Activated T-helper 17 cell treated with anti-CD3 and anti-CD28 coated beads, Interleukin-2, amount 50 U/mL, for 72 hours (primary cell): Measurements from ENCODE around the gene PCSK5. TPM values are rescaled to one million over a fixed set of nuclear protein-coding genes. Genes with fewer than 3 reads are reported as not detected.

Experiments used
- ATAC-seq: fragments of 150-1000 bp; cut with Tn5 transposase; replicated peaks from 2 replicates; pipeline ENCODE4 v1.10.0; 2021; ENCODE audit warnings: mild to moderate bottlenecking, moderate library complexity
- H3K27ac Mint-ChIP-seq: one replicate; pipeline ENCODE4 v1.8.0; 2022; ENCODE audit warnings: mixed read lengths
- H3K27me3 Mint-ChIP-seq: one replicate; pipeline ENCODE4 v1.8.0; 2022; ENCODE audit warnings: mixed read lengths
- H3K36me3 Mint-ChIP-seq: one replicate; pipeline ENCODE4 v1.8.0; 2022; ENCODE audit warnings: low read depth, mild to moderate bottlenecking, mixed read lengths
- H3K4me1 Mint-ChIP-seq: one replicate; pipeline ENCODE4 v1.8.0; 2022; ENCODE audit warnings: mixed read lengths
- H3K4me3 Mint-ChIP-seq: one replicate; pipeline ENCODE4 v1.8.0; 2022; ENCODE audit warnings: mild to moderate bottlenecking, mixed read lengths
- H3K9me3 Mint-ChIP-seq: one replicate; pipeline ENCODE4 v1.8.0; 2022; ENCODE audit warnings: mixed read lengths
- total RNA-seq, 2 donors: library from RNA; stranded (reverse); gene quantifications; one replicate each; pipeline ENCODE4 v1.2.3, GENCODE V29; 2022

The PCSK5 gene
- total RNA-seq, 2 donors from 2014 or later, result 1.6 to 3.8 TPM

GRCh38 chr9:76162751-76163500, 272.5 kb downstream of the PCSK5 start:
- H3K27ac Mint-ChIP-seq, result no peak overlapping the region
- H3K4me1 Mint-ChIP-seq, result no peaks in the 10 kb centered on the region
- H3K4me3 Mint-ChIP-seq, result no peak overlapping the region
- no peaks in the 10 kb centered on the region for H3K27me3 Mint-ChIP-seq
- no peak for ATAC-seq
- peaks cover 37% of the 10 kb centered on the region for H3K36me3 Mint-ChIP-seq
- no peaks in the 10 kb centered on the region for H3K9me3 Mint-ChIP-seq

GRCh38 chr9:76166526-76166925, 276.1 kb downstream of the PCSK5 start:
- H3K27me3 Mint-ChIP-seq, result no peaks in the 10 kb centered on the region

GRCh38 chr9:76176171-76176570, 285.7 kb downstream of the PCSK5 start:
- no peak overlapping the region for H3K27ac Mint-ChIP-seq
- no peak overlapping the region for H3K4me3 Mint-ChIP-seq
- peaks cover 27% of the 10 kb centered on the region for H3K36me3 Mint-ChIP-seq
- no peaks in the 10 kb centered on the region for H3K9me3 Mint-ChIP-seq
- ATAC-seq, result no peak
- peaks cover 4% of the 10 kb centered on the region for H3K4me1 Mint-ChIP-seq
- H3K27me3 Mint-ChIP-seq, result no peaks in the 10 kb centered on the region

More at GRCh38 chr9:76166526-76166925, 276.1 kb downstream of the PCSK5 start:
- no peaks in the 10 kb centered on the region for H3K9me3 Mint-ChIP-seq
- no peaks in the 10 kb centered on the region for H3K4me1 Mint-ChIP-seq
- no peak for ATAC-seq
- no peak overlapping the region for H3K4me3 Mint-ChIP-seq
- H3K36me3 Mint-ChIP-seq, result peaks cover 37% of the 10 kb centered on the region
- H3K27ac Mint-ChIP-seq, result no peak overlapping the region

- H3K27me3 Mint-ChIP-seq, result no peaks in the 10 kb centered on the region
- peaks cover 9% of the 10 kb centered on the region for H3K4me1 Mint-ChIP-seq
- H3K4me3 Mint-ChIP-seq, result no peak overlapping the region
- peaks cover 35% of the 10 kb centered on the region for H3K36me3 Mint-ChIP-seq
- ATAC-seq, result no peak
- no peaks in the 10 kb centered on the region for H3K9me3 Mint-ChIP-seq
- H3K27ac Mint-ChIP-seq, result no peak overlapping the region
These were observed 287.5 kb downstream of the PCSK5 start for GRCh38 chr9:76177931-76178330.

GRCh38 chr9:76180541-76180940, 290.1 kb downstream of the PCSK5 start:
- H3K36me3 Mint-ChIP-seq, result peaks cover 41% of the 10 kb centered on the region
- H3K27me3 Mint-ChIP-seq, result no peaks in the 10 kb centered on the region
- no peaks in the 10 kb centered on the region for H3K9me3 Mint-ChIP-seq
- peaks cover 9% of the 10 kb centered on the region for H3K4me1 Mint-ChIP-seq
- H3K4me3 Mint-ChIP-seq, result no peak overlapping the region
- ATAC-seq, result no peak
- H3K27ac Mint-ChIP-seq, result no peak overlapping the region

GRCh38 chr9:76181020-76181641, 290.7 kb downstream of the PCSK5 start:
- Mint-ChIP-seq H3K4me3 (no peak overlapping the region), H3K9me3 (no peaks in the 10 kb centered on the region), H3K36me3 (peaks cover 41% of the 10 kb centered on the region), H3K27ac (peak overlapping the region; percentile 33), H3K4me1 (peaks cover 9% of the 10 kb centered on the region), H3K27me3 (no peaks in the 10 kb centered on the region)
- peak; percentile 79 for ATAC-seq

- Mint-ChIP-seq H3K36me3 (peaks cover 41% of the 10 kb centered on the region), H3K27me3 (no peaks in the 10 kb centered on the region), H3K4me1 (peaks cover 9% of the 10 kb centered on the region), H3K9me3 (no peaks in the 10 kb centered on the region), H3K4me3 (no peak overlapping the region), H3K27ac (no peak overlapping the region)
- ATAC-seq, result no peak
These were observed 291.3 kb downstream of the PCSK5 start for GRCh38 chr9:76181781-76182180.

- no peak overlapping the region for H3K4me3 Mint-ChIP-seq
- H3K27me3 Mint-ChIP-seq, result no peaks in the 10 kb centered on the region
- peaks cover 9% of the 10 kb centered on the region for H3K4me1 Mint-ChIP-seq
- no peak overlapping the region for H3K27ac Mint-ChIP-seq
- H3K9me3 Mint-ChIP-seq, result no peaks in the 10 kb centered on the region
- no peak for ATAC-seq
- peaks cover 39% of the 10 kb centered on the region for H3K36me3 Mint-ChIP-seq
These were observed 295.0 kb downstream of the PCSK5 start for GRCh38 chr9:76185432-76185831.

GRCh38 chr9:76188286-76188685, 297.8 kb downstream of the PCSK5 start:
- Mint-ChIP-seq H3K4me1 (peaks cover 5% of the 10 kb centered on the region), H3K36me3 (peaks cover 42% of the 10 kb centered on the region), H3K27me3 (no peaks in the 10 kb centered on the region), H3K9me3 (peaks cover 4% of the 10 kb centered on the region), H3K4me3 (no peak overlapping the region), H3K27ac (no peak overlapping the region)
- ATAC-seq, result no peak

GRCh38 chr9:76188905-76189304, 298.4 kb downstream of the PCSK5 start:
- H3K27me3 Mint-ChIP-seq, result no peaks in the 10 kb centered on the region
- ATAC-seq, result no peak
- peaks cover 4% of the 10 kb centered on the region for H3K9me3 Mint-ChIP-seq

GRCh38 chr9:76191493-76191892, 301.0 kb downstream of the PCSK5 start:
- Mint-ChIP-seq H3K4me1 (peaks cover 5% of the 10 kb centered on the region), H3K9me3 (peaks cover 4% of the 10 kb centered on the region), H3K27ac (no peak overlapping the region), H3K4me3 (no peak overlapping the region), H3K36me3 (peaks cover 47% of the 10 kb centered on the region), H3K27me3 (no peaks in the 10 kb centered on the region)
- no peak for ATAC-seq

More at GRCh38 chr9:76188905-76189304, 298.4 kb downstream of the PCSK5 start:
- H3K4me3 Mint-ChIP-seq, result no peak overlapping the region
- peaks cover 47% of the 10 kb centered on the region for H3K36me3 Mint-ChIP-seq
- peaks cover 5% of the 10 kb centered on the region for H3K4me1 Mint-ChIP-seq
- H3K27ac Mint-ChIP-seq, result no peak overlapping the region

GRCh38 chr9:76192013-76192412, 301.5 kb downstream of the PCSK5 start:
- Mint-ChIP-seq H3K27me3 (no peaks in the 10 kb centered on the region), H3K4me3 (no peak overlapping the region), H3K36me3 (peaks cover 47% of the 10 kb centered on the region), H3K4me1 (peaks cover 5% of the 10 kb centered on the region), H3K9me3 (peaks cover 4% of the 10 kb centered on the region), H3K27ac (no peak overlapping the region)
- ATAC-seq, result peak; percentile 37

- H3K27me3 Mint-ChIP-seq, result no peaks in the 10 kb centered on the region
- peaks cover 4% of the 10 kb centered on the region for H3K9me3 Mint-ChIP-seq
- H3K4me3 Mint-ChIP-seq, result no peak overlapping the region
- ATAC-seq, result no peak
- H3K27ac Mint-ChIP-seq, result no peak overlapping the region
- H3K36me3 Mint-ChIP-seq, result peaks cover 37% of the 10 kb centered on the region
- peaks cover 5% of the 10 kb centered on the region for H3K4me1 Mint-ChIP-seq
These were observed 304.4 kb downstream of the PCSK5 start for GRCh38 chr9:76194896-76195295.

- Mint-ChIP-seq H3K36me3 (peaks cover 12% of the 10 kb centered on the region), H3K4me3 (no peak overlapping the region), H3K4me1 (no peaks in the 10 kb centered on the region), H3K27ac (no peak overlapping the region), H3K9me3 (no peaks in the 10 kb centered on the region), H3K27me3 (no peaks in the 10 kb centered on the region)
- no peak for ATAC-seq
These were observed 307.9 kb downstream of the PCSK5 start for GRCh38 chr9:76198336-76198735.

- Mint-ChIP-seq H3K9me3 (no peaks in the 10 kb centered on the region), H3K4me1 (no peaks in the 10 kb centered on the region), H3K4me3 (no peak overlapping the region), H3K27ac (no peak overlapping the region), H3K36me3 (no peaks in the 10 kb centered on the region), H3K27me3 (no peaks in the 10 kb centered on the region)
- ATAC-seq, result no peak
These were observed 309.8 kb downstream of the PCSK5 start for GRCh38 chr9:76200315-76200714.
